GM19240 (cell line): Measurements from ENCODE around the gene SYTL2.
"Not testable (repeated sequence)": the region's sequence is repeated elsewhere in the genome, so short reads cannot be mapped to it uniquely, and the experiment has no call there.

Experiments
- DNase-seq: peaks from one replicate; pipeline ENCODE4 v3.0.0; 2011; ENCODE audit warnings: low spot score; ENCODE audit not compliant: insufficient read length

SYTL2 gene

GRCh38 chr11:85694385-85694980, 116.5 kb downstream of the SYTL2 start:
- DNase-seq: no peak

- DNase-seq: no peak
Observed at GRCh38 chr11:85685820-85686459, 125.0 kb downstream of the SYTL2 start, which contains the start of gene CCDC89. CCDC89 (minus strand) TSS chr11:85686195; CDS start chr11:85686130, 65 bp downstream.

GRCh38 chr11:85685125-85685819, 125.7 kb downstream of the SYTL2 start:
- DNase-seq: no peak

- peak; percentile 55 for DNase-seq
Observed at GRCh38 chr11:85682330-85683305, 128.3 kb downstream of the SYTL2 start.

- DNase-seq: no peak
Observed at GRCh38 chr11:85680897-85681296, 130.0 kb downstream of the SYTL2 start.

- no peak for DNase-seq
Observed at GRCh38 chr11:85679576-85679975, 131.4 kb downstream of the SYTL2 start.

GRCh38 chr11:85673393-85673792, 137.5 kb downstream of the SYTL2 start:
- DNase-seq: no peak

- no peak for DNase-seq
Observed at GRCh38 chr11:85672105-85672902, 138.6 kb downstream of the SYTL2 start.

GRCh38 chr11:85670949-85671663, 139.8 kb downstream of the SYTL2 start:
- DNase-seq: not testable (repeated sequence)

GRCh38 chr11:85668157-85668556, 142.8 kb downstream of the SYTL2 start:
- no peak for DNase-seq

GRCh38 chr11:85666687-85667086, 144.3 kb downstream of the SYTL2 start:
- no peak for DNase-seq

- DNase-seq: no peak
Observed at GRCh38 chr11:85665733-85666132, 145.2 kb downstream of the SYTL2 start.

- DNase-seq: peak; percentile 79
Observed at GRCh38 chr11:85664615-85665481, 146.1 kb downstream of the SYTL2 start, which contains the start of gene CREBZF. CREBZF (minus strand) TSS chr11:85665129; CDS start chr11:85664875, 254 bp downstream.

- DNase-seq: peak; percentile 26
Observed at GRCh38 chr11:85663753-85664614, 147.0 kb downstream of the SYTL2 start.

GRCh38 chr11:85663080-85663752, 147.7 kb downstream of the SYTL2 start:
- DNase-seq: no peak

- no peak for DNase-seq
Observed at GRCh38 chr11:85661972-85662664, 148.8 kb downstream of the SYTL2 start.

- DNase-seq: no peak
Observed at GRCh38 chr11:85658180-85658579, 152.8 kb downstream of the SYTL2 start.
